HG03108 (cell line): ENCODE measurements around the gene TKTL1.
"Not testable (repeated sequence)": the region's sequence is repeated elsewhere in the genome, so short reads cannot be mapped to it uniquely, and the experiment has no call there.

ENCODE experiments used
- ATAC-seq: cut with Tn5 transposase; IDR thresholded peaks from one replicate; pipeline ENCODE4 v1.9.1; 2021; ENCODE audit warnings: moderate library complexity; ENCODE audit not compliant: unreplicated experiment

TKTL1 gene

DNA sequence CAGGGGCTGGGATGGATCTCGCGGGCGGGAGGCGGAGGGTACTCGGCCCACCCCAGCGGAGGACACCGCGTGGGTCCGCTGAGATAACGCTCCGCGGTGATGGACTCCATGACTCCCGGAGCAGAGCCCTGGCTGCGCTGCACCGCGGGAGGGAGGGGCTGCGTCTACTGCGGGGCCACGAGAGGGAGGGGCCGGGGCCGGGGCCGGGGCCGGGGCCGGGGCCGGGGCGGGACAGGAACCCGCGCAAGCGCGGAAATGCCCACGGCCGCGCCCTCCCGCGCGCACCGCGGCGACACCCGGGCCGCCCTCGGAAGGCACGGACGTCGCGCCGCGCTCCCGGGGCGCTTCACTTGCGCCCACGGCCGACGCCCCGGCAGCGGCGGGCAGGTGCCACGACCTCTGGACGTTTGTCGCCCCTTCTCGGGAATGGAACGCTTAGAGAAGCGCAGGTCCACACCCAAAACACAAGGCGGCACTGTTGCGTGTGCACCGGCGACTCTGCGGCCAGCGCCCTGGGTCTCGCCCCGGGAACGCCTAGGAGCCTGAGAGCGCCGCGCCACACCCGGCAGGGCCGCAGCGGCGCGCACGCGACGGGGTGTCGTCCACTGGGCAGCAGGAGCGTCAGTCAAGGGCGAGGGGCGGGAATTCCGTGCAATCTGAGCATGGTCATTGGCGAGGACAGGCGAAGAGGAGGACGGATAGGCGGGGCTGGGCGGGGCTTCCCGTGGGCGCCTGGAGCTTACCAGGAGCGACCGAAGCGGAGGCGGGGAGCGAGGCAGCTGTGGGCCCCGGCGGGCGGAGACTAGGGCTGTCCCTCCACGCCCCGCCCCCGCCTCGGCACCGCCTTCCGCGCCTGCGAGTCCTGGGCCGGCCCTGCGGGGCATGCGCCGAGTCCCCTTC, 46.1 kb downstream of the TKTL1 start:
- ATAC-seq, result peak; percentile 66

- not testable (repeated sequence) for ATAC-seq
Measured at GRCh38 chrX:154343063-154343462, 47.5 kb downstream of the TKTL1 start.

- peak; percentile 25 for ATAC-seq
Measured at GRCh38 chrX:154343620-154344019, 48.0 kb downstream of the TKTL1 start.

DNA sequence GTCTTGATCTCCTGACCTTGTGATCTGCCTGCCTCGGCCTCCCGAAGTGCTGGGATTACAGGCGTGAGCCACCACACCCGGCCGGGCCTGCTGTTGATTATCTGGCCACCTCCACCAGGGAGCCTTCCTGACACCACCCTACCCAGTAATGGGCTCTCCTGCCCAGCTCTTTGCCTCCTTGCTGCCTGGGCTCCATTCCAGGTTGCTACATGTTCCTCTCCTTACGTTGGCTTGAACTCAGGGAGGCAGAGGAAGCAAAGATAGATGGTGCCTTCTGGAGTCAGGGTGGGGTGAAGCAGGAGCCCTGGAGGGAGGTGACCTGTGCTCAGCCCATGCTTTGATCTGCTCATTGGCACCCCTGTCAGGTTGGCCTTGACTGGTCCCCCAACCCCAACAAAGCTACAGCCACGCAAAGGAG, 52.5 kb downstream of the TKTL1 start:
- ATAC-seq, result no peak

DNA sequence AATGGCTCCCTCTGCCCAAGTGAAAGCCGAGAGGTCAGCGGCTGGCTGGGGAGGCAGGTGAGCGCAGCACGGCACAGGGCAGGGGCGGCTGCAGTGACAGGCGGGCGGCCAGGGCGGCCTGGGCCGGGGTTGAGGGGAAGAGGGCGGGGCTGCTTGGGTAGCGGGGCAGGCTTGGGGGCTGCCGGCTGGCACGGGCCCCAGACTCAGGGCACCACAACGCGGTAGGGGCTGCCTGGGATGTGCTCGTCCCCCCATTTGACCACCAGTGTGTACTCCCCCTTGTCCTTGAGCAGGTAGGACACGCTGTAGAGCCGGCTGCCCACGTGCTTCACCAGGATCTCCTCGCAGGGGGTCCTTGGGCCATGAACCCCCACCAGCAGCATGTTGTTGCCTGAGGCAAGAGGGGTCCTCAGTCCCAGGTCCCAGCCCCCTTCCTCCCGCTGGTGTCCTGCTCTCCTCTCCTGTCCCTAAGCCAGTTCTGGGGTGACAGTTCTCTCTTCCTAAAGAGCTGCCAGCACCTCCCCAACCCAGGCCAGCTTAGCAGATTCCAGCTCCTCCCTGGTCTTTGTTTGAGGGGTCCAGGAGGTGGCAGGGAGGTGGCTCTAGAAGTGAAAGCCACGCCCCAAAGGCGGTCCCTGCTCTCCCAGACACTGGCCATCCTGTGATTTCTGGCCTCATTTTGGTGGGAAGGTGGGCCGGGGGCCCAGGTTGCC, 53.2 kb downstream of the TKTL1 start:
- ATAC-seq, result no peak

- ATAC-seq, result no peak
Measured at GRCh38 chrX:154349359-154349935, 53.9 kb downstream of the TKTL1 start.

GRCh38 chrX:154349979-154350378, 54.4 kb downstream of the TKTL1 start:
- ATAC-seq, result no peak

GRCh38 chrX:154350429-154351182, 55.0 kb downstream of the TKTL1 start:
- no peak for ATAC-seq

DNA sequence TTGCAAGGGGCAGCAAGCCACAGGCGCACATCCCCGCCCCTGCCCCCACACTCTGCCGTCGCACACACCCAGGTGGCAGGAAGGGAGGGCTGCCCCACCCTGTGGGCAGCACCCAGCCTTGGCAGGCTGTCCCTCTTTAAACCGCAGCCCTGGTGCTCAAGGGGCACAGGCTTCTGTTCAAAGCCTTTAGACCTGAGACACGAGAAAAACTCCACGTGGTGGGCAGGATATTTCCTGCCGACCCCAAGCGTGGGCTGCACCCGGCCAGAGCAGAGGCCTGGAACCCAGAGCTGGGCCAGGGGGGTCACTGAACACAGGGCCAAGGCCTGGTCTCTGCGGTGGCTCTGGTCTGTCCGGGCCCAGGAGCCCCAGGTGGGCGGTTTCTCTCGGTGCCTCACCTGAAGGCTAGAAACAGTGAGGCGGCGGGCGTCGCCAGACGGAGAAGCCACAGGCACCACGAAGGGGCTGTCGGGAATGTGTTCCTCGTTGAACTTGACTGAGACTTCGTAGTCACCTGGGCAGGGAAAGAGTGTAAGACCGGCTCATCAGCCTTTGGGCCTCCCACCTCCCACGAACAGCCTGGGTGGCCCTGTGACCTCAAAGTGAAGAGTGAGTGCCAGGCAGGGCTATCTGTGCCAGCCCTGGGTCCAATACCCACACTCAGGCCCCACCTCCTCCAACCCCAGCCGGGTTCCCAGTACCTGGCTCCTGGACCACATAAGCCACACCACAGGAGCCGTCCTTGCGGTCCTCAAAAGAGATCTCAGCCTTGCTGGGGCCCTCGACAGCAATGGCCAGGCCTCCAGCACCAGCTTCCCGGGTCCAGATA, 55.8 kb downstream of the TKTL1 start:
- no peak for ATAC-seq

DNA sequence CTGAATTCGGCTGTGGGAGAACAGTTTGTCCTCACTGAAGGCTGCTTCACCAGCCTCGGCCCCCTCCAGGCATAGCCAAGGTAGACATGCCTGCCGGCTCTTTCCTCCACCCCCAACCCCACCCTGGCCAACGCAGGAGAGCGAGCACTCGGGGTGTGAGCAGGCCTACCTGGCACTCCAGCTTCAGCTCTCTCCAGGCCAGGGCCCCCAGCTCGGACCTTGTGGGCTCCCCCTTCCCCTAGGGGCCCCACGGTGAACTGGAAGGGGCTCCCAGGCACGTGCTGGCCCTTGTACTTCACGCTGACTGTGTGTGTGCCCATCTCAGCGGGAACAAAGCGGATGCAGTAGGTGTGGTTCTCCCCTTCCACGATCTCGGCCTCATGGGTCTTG, 56.4 kb downstream of the TKTL1 start:
- ATAC-seq, result no peak

GRCh38 chrX:154352466-154352865, 56.9 kb downstream of the TKTL1 start:
- ATAC-seq, result no peak

DNA sequence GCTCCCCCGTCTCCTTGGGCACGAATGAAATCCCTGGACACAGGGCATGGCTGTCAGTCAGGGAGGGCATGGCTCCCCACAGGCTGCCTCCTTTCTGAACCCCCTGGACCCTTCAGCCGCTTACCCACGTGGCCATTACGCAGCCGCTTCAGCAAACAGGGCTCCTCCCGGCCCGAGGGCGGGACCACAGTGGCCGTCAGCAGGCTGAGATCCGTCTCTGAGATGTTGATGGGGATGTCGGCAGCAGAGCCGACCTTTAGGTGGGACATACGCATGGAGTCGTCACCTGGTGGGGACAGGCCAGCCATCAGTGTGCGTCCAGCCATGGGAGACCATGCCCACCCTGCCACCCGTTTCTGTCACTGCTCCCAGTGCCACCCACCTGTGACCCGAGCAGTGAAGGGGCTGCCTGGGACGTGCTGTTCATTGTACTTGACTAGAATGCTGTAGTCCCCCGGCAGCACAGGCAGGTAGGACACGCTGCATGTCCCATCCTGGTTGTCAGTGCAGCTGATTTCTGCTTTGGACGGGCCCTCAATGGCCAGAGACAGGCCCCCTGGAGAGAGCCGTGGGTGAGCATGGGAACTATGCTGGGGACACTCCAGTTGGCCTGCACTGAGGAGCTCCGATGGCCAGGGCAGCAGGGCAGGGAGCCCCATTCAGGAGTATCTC, 57.7 kb downstream of the TKTL1 start:
- no peak for ATAC-seq

DNA sequence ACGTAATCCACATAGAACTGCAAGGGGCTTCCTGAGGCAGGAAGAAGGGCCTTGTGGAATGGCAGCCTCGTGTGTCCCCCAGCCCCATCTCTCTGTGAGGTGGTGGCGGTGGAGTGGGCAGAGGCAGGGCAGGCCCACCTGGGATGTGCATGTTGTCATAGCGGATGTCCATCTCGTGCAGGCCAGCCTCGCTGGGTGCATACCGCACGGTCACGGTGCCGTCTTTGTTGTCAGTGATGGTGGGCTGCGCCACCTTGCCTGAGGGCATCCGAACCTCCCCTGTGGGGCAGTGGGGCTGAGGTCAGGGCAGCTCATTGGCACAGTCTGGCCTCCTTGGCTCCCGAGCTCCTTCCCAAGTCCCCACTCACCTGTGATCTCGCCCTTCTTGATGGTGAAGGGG, 58.4 kb downstream of the TKTL1 start:
- no peak for ATAC-seq

DNA sequence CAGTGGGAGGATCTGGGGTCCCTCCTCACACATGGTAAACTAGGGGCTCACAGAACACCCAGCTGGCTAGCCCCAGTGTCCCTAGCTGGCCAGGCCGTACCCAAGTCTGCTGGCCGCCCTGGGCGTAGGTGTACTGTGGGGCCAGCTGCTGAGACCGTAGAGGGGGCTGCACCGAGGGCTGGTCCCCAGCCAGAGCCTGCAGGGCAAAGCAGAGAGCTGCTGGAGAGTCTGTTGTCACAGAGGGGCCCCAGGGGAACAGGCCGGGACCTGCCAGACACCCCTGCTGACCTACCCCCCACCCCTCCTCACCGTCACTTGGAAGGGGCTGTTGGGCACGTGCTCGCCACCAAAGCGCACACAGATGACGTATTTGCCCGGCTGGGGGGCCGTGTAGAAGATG, 58.9 kb downstream of the TKTL1 start:
- no peak for ATAC-seq

DNA sequence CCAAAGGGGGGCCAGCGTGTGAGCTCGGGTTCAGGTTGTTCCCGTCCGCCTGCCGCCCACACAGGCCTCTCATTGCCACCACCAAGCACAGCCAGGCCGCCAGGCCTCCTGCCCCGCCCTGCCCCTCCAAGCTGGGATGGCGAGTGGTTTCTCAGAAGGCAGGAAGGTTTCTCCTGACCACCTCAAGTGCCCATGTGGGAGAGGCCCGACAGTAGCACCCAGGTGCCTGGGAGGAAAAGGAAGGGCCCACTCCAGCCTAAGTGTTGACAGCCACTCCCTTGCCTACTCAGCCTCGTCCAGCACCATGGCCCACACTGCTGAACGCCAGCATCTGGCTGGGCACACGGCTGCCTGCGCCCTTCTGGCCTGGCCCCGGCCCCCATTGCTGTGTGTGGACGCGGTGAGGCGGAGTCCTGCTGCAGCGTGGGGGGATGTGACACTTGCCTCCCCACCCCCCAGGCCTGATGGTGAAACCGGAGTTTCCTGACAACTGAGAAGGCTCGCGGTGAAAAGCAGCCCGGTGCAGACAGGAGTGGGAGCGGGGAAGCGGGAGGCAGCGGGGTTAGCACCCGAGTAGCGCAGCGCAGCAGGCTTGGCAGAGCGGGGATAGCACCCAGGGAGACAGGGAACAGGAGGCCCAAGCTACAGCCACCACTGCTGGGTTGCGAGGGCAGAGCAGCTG, 59.6 kb downstream of the TKTL1 start:
- no peak for ATAC-seq

GRCh38 chrX:154355776-154356140, 60.2 kb downstream of the TKTL1 start:
- ATAC-seq, result no peak

DNA sequence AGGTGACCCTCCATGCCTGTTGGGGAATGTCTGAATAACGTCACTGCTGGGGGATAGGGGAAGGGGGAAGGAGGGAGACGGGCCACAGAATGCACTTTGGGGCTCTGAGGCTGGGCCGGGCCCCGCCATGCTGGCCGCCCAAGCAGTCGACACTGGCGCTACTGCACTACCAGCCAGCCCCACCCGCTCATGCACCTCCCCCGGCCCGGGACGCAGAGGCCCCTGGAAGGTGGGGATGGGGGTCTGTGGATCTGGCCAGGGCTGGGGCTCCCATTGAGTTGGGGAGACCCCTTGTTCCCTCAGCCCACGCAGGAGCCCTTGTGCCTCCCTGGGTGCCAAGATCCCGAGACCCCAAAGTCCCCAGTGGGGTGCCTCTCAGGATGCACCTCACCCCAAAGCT, 61.0 kb downstream of the TKTL1 start:
- no peak for ATAC-seq

- no peak for ATAC-seq
Measured at GRCh38 chrX:154357205-154357604, 61.6 kb downstream of the TKTL1 start.

DNA sequence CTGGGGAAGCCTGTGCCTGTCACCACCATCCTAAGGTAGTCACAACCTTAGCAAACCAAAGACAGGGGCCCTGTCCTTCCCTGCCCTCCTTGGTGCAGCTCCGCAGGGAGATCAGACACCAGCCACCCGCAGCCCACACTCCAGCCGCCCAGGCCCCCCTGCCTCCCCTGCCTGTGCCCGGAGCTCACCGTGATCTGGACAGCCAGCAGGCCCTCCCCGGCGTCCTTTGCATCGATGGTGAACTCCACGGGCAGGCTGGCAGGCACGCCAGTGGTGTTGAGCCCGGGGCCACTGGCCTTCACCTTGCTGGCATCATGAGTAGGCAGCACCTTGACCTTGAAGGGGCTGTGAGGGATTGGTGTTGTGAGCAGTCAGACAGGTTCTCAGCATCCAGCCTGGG, 62.4 kb downstream of the TKTL1 start:
- ATAC-seq, result no peak
